LNCAP (cell line): ENCODE data around the gene IDI2.

Experiments
- CTCF ChIP-seq: fragments of 450-650 bp; IDR thresholded peaks from 2 replicates; pipeline ENCODE4 v1.5.1; 2017; ENCODE audit warnings: mild to moderate bottlenecking

IDI2 gene

GRCh38 chr10:1061930-1062774 lies 36.5 kb upstream of the IDI2 start:
- TF ChIP-seq CTCF, result no peak

DNA sequence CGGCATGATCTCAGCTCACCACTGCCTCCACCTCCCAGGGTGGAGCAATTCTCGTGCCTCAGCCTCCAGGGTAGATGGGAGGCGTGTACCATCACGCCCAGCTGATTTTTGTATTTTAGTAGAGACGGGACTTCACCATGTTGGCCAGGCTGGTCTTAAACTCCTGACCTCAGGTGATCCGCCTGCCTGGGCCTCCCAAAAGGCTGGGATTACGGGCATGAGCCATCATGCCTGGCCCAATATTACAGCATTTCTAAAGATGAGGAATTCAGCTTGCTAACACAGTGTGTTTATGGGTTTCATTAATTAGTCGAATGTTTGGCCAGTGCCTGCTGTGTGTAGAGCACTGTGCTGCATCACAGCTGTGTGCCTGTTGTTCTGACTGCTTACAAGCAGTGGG lies 34.2 kb upstream of the IDI2 start:
- no peak for TF ChIP-seq CTCF

GRCh38 chr10:1058017-1058416 lies 32.4 kb upstream of the IDI2 start:
- TF ChIP-seq CTCF, result no peak

GRCh38 chr10:1057106-1057657 lies 31.5 kb upstream of the IDI2 start:
- no peak for TF ChIP-seq CTCF

DNA sequence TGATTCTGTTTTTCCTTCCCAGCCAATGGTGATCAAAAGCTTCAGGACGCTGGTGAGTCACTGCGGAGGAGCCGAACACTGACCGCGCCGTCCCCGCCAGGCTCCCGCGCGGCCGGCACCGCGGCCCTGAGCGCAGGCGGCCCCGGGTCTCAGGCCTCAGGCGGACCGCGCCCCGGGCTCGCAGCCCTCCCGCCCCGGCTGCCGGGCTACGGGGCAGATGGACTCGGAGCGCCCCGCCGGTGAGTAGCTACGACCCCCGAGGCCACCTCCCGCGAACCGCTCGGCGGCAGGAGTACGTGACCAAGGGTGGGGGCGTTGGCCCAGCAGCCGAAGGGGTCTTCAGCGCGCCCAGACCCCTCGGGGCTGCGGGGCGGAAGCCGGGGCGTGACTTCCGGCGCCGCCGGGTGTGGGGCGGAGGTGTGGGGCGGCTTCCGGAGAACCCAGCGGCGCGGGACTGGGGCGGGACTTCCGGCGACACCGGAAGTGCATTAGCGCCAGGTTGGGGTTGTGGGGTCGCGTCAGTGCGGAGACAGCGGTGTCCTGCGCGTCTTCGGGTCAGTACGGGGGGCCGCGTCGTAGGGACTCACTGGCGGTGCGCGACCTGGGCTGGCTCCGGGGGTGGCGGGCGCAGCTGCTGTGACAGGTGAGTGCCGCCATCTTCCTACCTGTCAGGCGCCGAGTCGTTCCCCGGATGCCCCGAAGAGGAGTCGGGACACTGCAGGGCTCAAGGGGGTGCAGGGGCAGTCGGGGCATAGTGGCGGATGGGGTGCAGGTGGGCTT lies 30.9 kb upstream of the IDI2 start, which contains the start of gene WDR37:
WDR37 (plus strand) TSS at position 60 of the 780 bp plus-strand sequence. CDS start 15,771 bp downstream, outside the sequence.
- no peak for TF ChIP-seq CTCF

GRCh38 chr10:1054684-1055083 lies 29.0 kb upstream of the IDI2 start:
- TF ChIP-seq CTCF, result no peak

DNA sequence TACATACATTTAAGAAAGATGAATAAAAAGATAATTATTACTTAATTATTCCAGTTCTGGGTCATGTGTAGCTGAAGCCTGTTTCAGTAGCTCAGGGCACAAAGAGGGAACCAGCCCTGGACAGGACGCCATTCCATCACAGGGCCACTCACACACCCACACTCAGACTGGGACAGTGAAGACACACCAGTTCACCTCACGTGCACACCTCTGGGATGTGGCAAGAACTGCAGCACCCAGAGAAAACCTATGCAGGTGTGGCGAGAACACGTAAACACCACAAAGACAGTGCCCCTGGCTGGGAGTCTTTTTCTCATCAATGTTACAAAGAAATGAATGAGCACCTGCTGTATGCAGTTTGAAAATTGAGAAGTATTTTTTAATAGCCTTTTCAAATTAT lies 24.9 kb upstream of the IDI2 start:
- TF ChIP-seq CTCF, result no peak
